B cell (primary cell): ENCODE data around the gene KIAA1217. TPM values are rescaled to one million over a fixed set of nuclear protein-coding genes. Genes with fewer than 3 reads are reported as not detected.

Experiments
- ATAC-seq: fragments of 200-7000 bp; cut with Tn5 transposase; one replicate; pipeline ENCODE4 v1.10.0; 2021; ENCODE audit warnings: low read depth, mild to moderate bottlenecking, moderate number of reproducible peaks, moderate library complexity
- CTCF ChIA-PET: fragments of 350-600 bp; sonication (Branson Sonifier 250); formaldehyde crosslinking; loops from one replicate; lab custom pipeline; 2021; ENCODE audit warnings: antibody characterized with exemption, inconsistent platforms; lab: Charles Lee
- POLR2A ChIA-PET: fragments of 350-600 bp; sonication (Branson Sonifier 250); formaldehyde crosslinking; loops from one replicate; lab custom pipeline; 2021; ENCODE audit warnings: antibody characterized with exemption; lab: Charles Lee
- DNase-seq: peaks from one replicate; pipeline ENCODE4 v3.0.0; 2013
- H2AFZ ChIP-seq: 2 replicates; pipeline ENCODE4 v1.6.1; 2012; ENCODE audit warnings: mild to moderate bottlenecking, low read depth, low read length; ENCODE audit not compliant: insufficient read depth, poor library complexity, severe bottlenecking
- H3K27ac ChIP-seq, 2 donors: 1 replicate in 1 of 2; 2 replicates in 1 of 2; pipeline ENCODE4 v1.5.1; 2012 to 2013; ENCODE audit warnings: low read length in 2 of 2, mild to moderate bottlenecking in 2 of 2, moderate library complexity in 1 of 2
- H3K27me3 ChIP-seq, 4 experiments: fragments of 200-600 bp in 1 of 4; sonication (generic) in 1 of 4; replicated peaks in 1 of 4; 1 replicate in 2 of 4; 2 replicates in 2 of 4; pipeline versions ENCODE4 v1.6.1 to v1.7.0; 2013 to 2016; ENCODE audit warnings: low read length in 3 of 4, mild to moderate bottlenecking in 2 of 4, mixed read lengths in 1 of 4, moderate library complexity in 1 of 4; ENCODE audit not compliant: insufficient read depth in 4 of 4, control insufficient read depth in 3 of 4; ENCODE audit errors: control extremely low read depth in 1 of 4
- H3K36me3 ChIP-seq, 2 experiments: replicated peaks in 1 of 2; 1 replicate in 1 of 2; 2 replicates in 1 of 2; pipeline versions ENCODE4 v1.6.1 to v1.7.1; 2013; ENCODE audit warnings: low read length in 1 of 2; ENCODE audit not compliant: insufficient read depth in 2 of 2, control insufficient read depth in 1 of 2; ENCODE audit errors: control extremely low read depth in 1 of 2, extremely low read depth in 1 of 2
- H3K4me1 ChIP-seq, 2 donors: fragments of 200-600 bp in 1 of 2; sonication (generic) in 1 of 2; 1 replicate in 1 of 2; 2 replicates in 1 of 2; pipeline versions ENCODE4 v1.5.1 to v1.6.1; 2013 to 2017; ENCODE audit warnings: low read length in 2 of 2; ENCODE audit not compliant: control insufficient read depth in 2 of 2, insufficient read depth in 2 of 2
- H3K4me2 ChIP-seq: replicated peaks from 2 replicates; pipeline ENCODE3; 2012; ENCODE audit warnings: mild to moderate bottlenecking, low read depth, low read length; ENCODE audit not compliant: poor library complexity, severe bottlenecking
- H3K4me3 ChIP-seq, 5 experiments: fragments of 200-600 bp in 1 of 5; sonication (generic) in 1 of 5; 1 replicate in 3 of 5; 2 replicates in 2 of 5; pipeline versions ENCODE4 v1.5.1 to v1.7.0; 2011 to 2016; ENCODE audit warnings: low read length in 4 of 5, mild to moderate bottlenecking in 4 of 5, low read depth in 2 of 5, control low read depth in 1 of 5, moderate library complexity in 1 of 5; ENCODE audit not compliant: insufficient read depth in 1 of 5; ENCODE audit errors: control extremely low read depth in 1 of 5, extremely low read depth in 1 of 5
- H3K79me2 ChIP-seq: fragments of 200-600 bp; sonication (generic); one replicate; pipeline ENCODE4 v1.6.0; 2016; ENCODE audit warnings: low read length; ENCODE audit not compliant: control insufficient read depth, insufficient read depth
- H3K9ac ChIP-seq: fragments of 200-600 bp; sonication (generic); 2 replicates; pipeline ENCODE4 v1.6.1; 2017; ENCODE audit warnings: mild to moderate bottlenecking, low read length, moderate library complexity
- H3K9me3 ChIP-seq, 3 donors: one replicate each; pipeline versions ENCODE4 v1.6.1 to v1.7.1; 2013; ENCODE audit warnings: low read length in 2 of 3; ENCODE audit not compliant: control insufficient read depth in 2 of 3, insufficient read depth in 1 of 3; ENCODE audit errors: control extremely low read depth in 1 of 3
- H4K20me1 ChIP-seq: 2 replicates; pipeline ENCODE4 v1.6.0; 2012; ENCODE audit warnings: mild to moderate bottlenecking, low read length; ENCODE audit not compliant: insufficient read depth, control insufficient read depth, poor library complexity, severe bottlenecking
- H3K27ac Mint-ChIP-seq: one replicate; pipeline ENCODE4 v1.8.0; 2021; ENCODE audit warnings: mixed read lengths
- H3K27me3 Mint-ChIP-seq: one replicate; pipeline ENCODE4 v1.8.0; 2021; ENCODE audit warnings: mixed read lengths
- H3K4me1 Mint-ChIP-seq: one replicate; pipeline ENCODE4 v1.8.0; 2021; ENCODE audit warnings: mixed read lengths
- H3K4me3 Mint-ChIP-seq: one replicate; pipeline ENCODE4 v1.8.0; 2021; ENCODE audit warnings: mixed read lengths
- H3K9me3 Mint-ChIP-seq: one replicate; pipeline ENCODE4 v1.8.0; 2022; ENCODE audit warnings: mixed read lengths; ENCODE audit not compliant: insufficient read depth
- EZH2 ChIP-seq: IDR thresholded peaks from 2 replicates; pipeline ENCODE4 v1.6.1; 2012; ENCODE audit warnings: borderline replicate concordance, low read depth, mild to moderate bottlenecking, moderate library complexity, low read length; ENCODE audit not compliant: insufficient read depth, poor library complexity, severe bottlenecking
- WGBS: methylation state at CpG from one replicate; pipeline ENCODE4 v1.1.5; 2013; ENCODE audit warnings: missing lambda C conversion rate; ENCODE audit not compliant: insufficient coverage; 5-methylcytosine and 5-hydroxymethylcytosine counted together
- intact Hi-C: fragments of 100-400 bp; cut with micrococcal nuclease; formaldehyde crosslinking; loops from one replicate; pipeline ENCODE4 v1.10.0; 2022
- polyA plus RNA-seq: library from polyadenylated mRNA; depleted of rRNA; stranded (reverse); fragments of >200 nt; gene quantifications from 2 replicates; pipeline ENCODE4 v1.2.3, GENCODE V29; 2012
- total RNA-seq, 2 donors: library from RNA; stranded (reverse); fragments of 120-200 nt in 1 of 2; gene quantifications; 1 replicate in 1 of 2; 2 replicates in 1 of 2; pipeline versions ENCODE4 v1.2.3 to v1.2.4, GENCODE V29; 2013 to 2022
- TF ChIP-seq, protein P1 (sequence below): fragments of 200-600 bp; IDR thresholded peaks from one replicate; pipeline ENCODE4 v1.8.0; 2022; ENCODE audit warnings: antibody characterized with exemption, mild to moderate bottlenecking

The KIAA1217 gene
- total and polyA plus RNA-seq, 2 donors (not counting 1 experiment from before 2014, with no cell fraction given) = 0.67 TPM; not detected in 1

GRCh38 chr10:24324651-24325050 is 115.7 kb downstream of the KIAA1217 start:
- ATAC-seq (no peak), DNase-seq (no peak)
- no peaks in the 10 kb centered on the region for H3K36me3 ChIP-seq
- no peaks in the 10 kb centered on the region for H3K79me2 ChIP-seq
- no peaks in the 10 kb centered on the region for H3K27me3 ChIP-seq
- H3K4me2 ChIP-seq = no peak overlapping the region
- CTCF ChIA-PET = no interaction called here
- Mint-ChIP-seq H3K27me3 (no peaks in the 10 kb centered on the region), H3K27ac (no peak overlapping the region), H3K9me3 (peaks cover 4% of the 10 kb centered on the region), H3K4me1 (no peaks in the 10 kb centered on the region), H3K4me3 (no peak overlapping the region)
- H2AFZ ChIP-seq = no peak overlapping the region
- peaks cover 1 to 3% (median 3%) of the 10 kb centered on the region in 3 donors for H3K9me3 ChIP-seq
- H3K27ac ChIP-seq = no peak overlapping the region
- no peaks in the 10 kb centered on the region for H4K20me1 ChIP-seq
- POLR2A ChIA-PET = no interaction called here
- no peak overlapping the region for H3K9ac ChIP-seq
- no peak for TF ChIP-seq EZH2
- TF ChIP-seq, protein P1, sequence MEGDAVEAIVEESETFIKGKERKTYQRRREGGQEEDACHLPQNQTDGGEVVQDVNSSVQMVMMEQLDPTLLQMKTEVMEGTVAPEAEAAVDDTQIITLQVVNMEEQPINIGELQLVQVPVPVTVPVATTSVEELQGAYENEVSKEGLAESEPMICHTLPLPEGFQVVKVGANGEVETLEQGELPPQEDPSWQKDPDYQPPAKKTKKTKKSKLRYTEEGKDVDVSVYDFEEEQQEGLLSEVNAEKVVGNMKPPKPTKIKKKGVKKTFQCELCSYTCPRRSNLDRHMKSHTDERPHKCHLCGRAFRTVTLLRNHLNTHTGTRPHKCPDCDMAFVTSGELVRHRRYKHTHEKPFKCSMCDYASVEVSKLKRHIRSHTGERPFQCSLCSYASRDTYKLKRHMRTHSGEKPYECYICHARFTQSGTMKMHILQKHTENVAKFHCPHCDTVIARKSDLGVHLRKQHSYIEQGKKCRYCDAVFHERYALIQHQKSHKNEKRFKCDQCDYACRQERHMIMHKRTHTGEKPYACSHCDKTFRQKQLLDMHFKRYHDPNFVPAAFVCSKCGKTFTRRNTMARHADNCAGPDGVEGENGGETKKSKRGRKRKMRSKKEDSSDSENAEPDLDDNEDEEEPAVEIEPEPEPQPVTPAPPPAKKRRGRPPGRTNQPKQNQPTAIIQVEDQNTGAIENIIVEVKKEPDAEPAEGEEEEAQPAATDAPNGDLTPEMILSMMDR = no peak
- H3K4me1 ChIP-seq = no peaks in the 10 kb centered on the region
- intact Hi-C loops = no loop called here
- no peak overlapping the region for H3K4me3 ChIP-seq
- no CpG with 5 or more reads among the region's 3 CpGs for WGBS

- TF ChIP-seq, protein P1 = no peak
- no peak for TF ChIP-seq EZH2
- intact Hi-C loops = no loop called here
- ChIA-PET POLR2A (no interaction called here), CTCF (interaction anchor here (0.6 kb wide), 1 partner anchor 954 kb away, joined by 3 read pairs; no protein-coding TSS in a partner anchor)
- ATAC-seq (no peak), DNase-seq (no peak)
- Histone ChIP-seq H3K9ac (no peak overlapping the region), H3K4me2 (no peak overlapping the region), H3K36me3 (no peaks in the 10 kb centered on the region), H3K27ac (no peak overlapping the region), H3K4me3 (no peak overlapping the region), H3K27me3 (no peaks in the 10 kb centered on the region), H2AFZ (no peak overlapping the region), H4K20me1 (no peaks in the 10 kb centered on the region), H3K79me2 (no peaks in the 10 kb centered on the region), H3K9me3 (peaks cover 1 to 3% (median 3%) of the 10 kb centered on the region in 3 donors), H3K4me1 (no peaks in the 10 kb centered on the region)
- no peaks in the 10 kb centered on the region for H3K4me1 Mint-ChIP-seq
- peaks cover 4% of the 10 kb centered on the region for H3K9me3 Mint-ChIP-seq
- 78% methylated on average over 3 of the region's 5 CpGs for WGBS
- no peak overlapping the region for H3K4me3 Mint-ChIP-seq
- no peaks in the 10 kb centered on the region for H3K27me3 Mint-ChIP-seq
- no peak overlapping the region for H3K27ac Mint-ChIP-seq
Observed at GRCh38 chr10:24331457-24331856, 122.5 kb downstream of the KIAA1217 start.
